ENCODE data around the gene TNIP1. TPM values are rescaled to one million over a fixed set of nuclear protein-coding genes. Genes with fewer than 3 reads are reported as not detected.
A peak's percentile ranks its signal among the peaks of the same experiment; 100 is the strongest.

TNIP1 gene
- polyA plus RNA-seq, 1 donor from 2014 or later: 78.3 TPM

GRCh38 chr5:151113651-151114050 is 32.8 kb upstream of the TNIP1 start:
- no peaks in the 10 kb centered on the region for H3K27me3 Mint-ChIP-seq
- peak overlapping the region in 1 of 3 donors; percentile 32 for H3K27ac Mint-ChIP-seq
- H3K4me1 Mint-ChIP-seq: peaks cover 10 to 24% (median 19%) of the 10 kb centered on the region in 3 donors
- no peak overlapping the region for H3K4me3 Mint-ChIP-seq
- H3K9me3 Mint-ChIP-seq: no peaks in the 10 kb centered on the region
- peaks cover 4% of the 10 kb centered on the region for H3K36me3 Mint-ChIP-seq

GRCh38 chr5:151110992-151111391 is 30.2 kb upstream of the TNIP1 start:
- Mint-ChIP-seq H3K27me3 (no peaks in the 10 kb centered on the region), H3K4me3 (peak overlapping the region in 2 of 4 donors; percentile 13 to 65), H3K27ac (peak overlapping the region; percentile 6 to 84 (median 79)), H3K9me3 (no peaks in the 10 kb centered on the region), H3K4me1 (peaks cover 17 to 26% (median 22%) of the 10 kb centered on the region in 3 donors), H3K36me3 (peaks cover 8% of the 10 kb centered on the region)

- Mint-ChIP-seq H3K36me3 (peaks cover 8% of the 10 kb centered on the region), H3K27me3 (no peaks in the 10 kb centered on the region)
Observed at GRCh38 chr5:151110122-151110681, 29.4 kb upstream of the TNIP1 start.

GRCh38 chr5:151108566-151108965 is 27.7 kb upstream of the TNIP1 start:
- peak overlapping the region in 1 of 3 donors; percentile 31 for H3K27ac Mint-ChIP-seq

More at GRCh38 chr5:151110122-151110681, 29.4 kb upstream of the TNIP1 start:
- Mint-ChIP-seq H3K9me3 (no peaks in the 10 kb centered on the region), H3K27ac (peak overlapping the region; percentile 6 to 79 (median 41)), H3K4me3 (peak overlapping the region in 2 of 4 donors; percentile 65 to 73), H3K4me1 (peaks cover 18 to 25% (median 20%) of the 10 kb centered on the region in 3 donors)

DNA sequence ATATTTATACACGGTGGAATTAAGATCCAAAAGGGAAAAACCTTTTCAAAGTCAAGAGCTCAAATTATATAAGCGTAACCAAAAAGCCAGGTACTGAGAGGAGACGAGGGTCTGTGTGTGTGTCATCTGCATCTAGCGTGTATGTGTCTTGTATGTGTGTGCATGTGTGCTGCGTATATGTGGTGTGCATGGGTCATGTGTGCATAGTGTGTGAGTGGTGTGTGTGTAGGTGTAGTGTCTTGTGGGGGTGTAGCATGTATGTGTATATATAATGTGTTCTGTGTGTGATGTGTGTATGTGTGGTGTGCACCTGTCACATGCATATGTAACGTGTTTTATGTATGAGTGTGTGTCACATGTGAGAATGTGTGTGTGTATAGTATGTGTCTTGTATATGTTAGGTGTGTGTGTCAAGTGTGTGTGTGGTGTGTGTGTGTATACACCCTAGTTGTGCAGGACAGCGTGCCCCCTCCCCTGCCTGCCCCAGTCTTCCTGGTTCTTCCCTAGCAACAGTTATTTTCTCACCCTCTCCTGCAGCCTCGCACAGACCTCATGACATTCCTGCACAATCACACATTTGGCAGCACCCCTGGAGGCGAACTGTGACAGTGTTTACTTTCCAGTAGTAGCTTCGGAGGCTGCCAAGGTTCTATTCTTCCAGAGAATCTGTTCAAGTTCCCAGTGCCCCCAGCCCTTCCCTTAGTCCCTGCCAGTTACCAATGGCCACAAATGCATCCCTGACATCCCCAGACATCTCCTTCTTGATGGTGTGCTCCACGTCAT is 27.1 kb upstream of the TNIP1 start:
- Mint-ChIP-seq H3K36me3 (peaks cover 8% of the 10 kb centered on the region), H3K4me1 (peaks cover 16 to 23% (median 18%) of the 10 kb centered on the region in 3 donors), H3K27me3 (no peaks in the 10 kb centered on the region), H3K9me3 (no peaks in the 10 kb centered on the region), H3K4me3 (peak overlapping the region in 1 of 4 donors; percentile 38), H3K27ac (peak overlapping the region in 2 of 3 donors; percentile 6 to 87)

More at GRCh38 chr5:151108566-151108965, 27.7 kb upstream of the TNIP1 start:
- Mint-ChIP-seq H3K27me3 (no peaks in the 10 kb centered on the region), H3K36me3 (peaks cover 9% of the 10 kb centered on the region), H3K9me3 (no peaks in the 10 kb centered on the region), H3K4me3 (no peak overlapping the region), H3K4me1 (peaks cover 17 to 23% (median 18%) of the 10 kb centered on the region in 3 donors)

- no peaks in the 10 kb centered on the region for H3K27me3 Mint-ChIP-seq
- no peaks in the 10 kb centered on the region for H3K9me3 Mint-ChIP-seq
- H3K27ac Mint-ChIP-seq: no peak overlapping the region
- H3K36me3 Mint-ChIP-seq: peaks cover 8% of the 10 kb centered on the region
- H3K4me1 Mint-ChIP-seq: peaks cover 15 to 20% (median 18%) of the 10 kb centered on the region in 3 donors
- H3K4me3 Mint-ChIP-seq: no peak overlapping the region
Observed at GRCh38 chr5:151107084-151107483, 26.2 kb upstream of the TNIP1 start.

GRCh38 chr5:151106509-151106908 is 25.7 kb upstream of the TNIP1 start:
- no peak overlapping the region for H3K4me3 Mint-ChIP-seq
- H3K27me3 Mint-ChIP-seq: no peaks in the 10 kb centered on the region
- no peaks in the 10 kb centered on the region for H3K9me3 Mint-ChIP-seq
- H3K36me3 Mint-ChIP-seq: peaks cover 8% of the 10 kb centered on the region
- H3K27ac Mint-ChIP-seq: peak overlapping the region in 2 of 3 donors; percentile 16 to 71
- peaks cover 15 to 20% (median 18%) of the 10 kb centered on the region in 3 donors for H3K4me1 Mint-ChIP-seq

DNA sequence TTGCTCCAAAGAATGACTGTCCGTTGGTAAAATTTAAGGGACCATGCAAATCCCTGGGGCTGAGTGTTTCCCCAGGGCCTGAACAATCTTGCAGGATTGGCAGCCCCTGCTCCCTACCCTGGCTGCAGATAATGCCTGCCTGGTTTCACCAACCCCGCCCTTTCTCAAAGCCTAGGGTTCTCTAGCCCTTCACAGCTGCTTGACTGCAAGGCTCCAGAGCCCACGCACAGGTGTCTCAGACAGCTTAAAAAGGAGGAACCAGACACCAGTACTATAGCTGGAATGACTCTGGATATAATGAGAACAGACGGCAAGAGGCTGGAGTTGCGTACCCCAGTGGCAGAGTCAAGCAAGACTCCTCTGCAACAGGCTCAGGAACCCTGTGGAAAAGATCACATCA is 25.2 kb upstream of the TNIP1 start:
- no peaks in the 10 kb centered on the region for H3K27me3 Mint-ChIP-seq

DNA sequence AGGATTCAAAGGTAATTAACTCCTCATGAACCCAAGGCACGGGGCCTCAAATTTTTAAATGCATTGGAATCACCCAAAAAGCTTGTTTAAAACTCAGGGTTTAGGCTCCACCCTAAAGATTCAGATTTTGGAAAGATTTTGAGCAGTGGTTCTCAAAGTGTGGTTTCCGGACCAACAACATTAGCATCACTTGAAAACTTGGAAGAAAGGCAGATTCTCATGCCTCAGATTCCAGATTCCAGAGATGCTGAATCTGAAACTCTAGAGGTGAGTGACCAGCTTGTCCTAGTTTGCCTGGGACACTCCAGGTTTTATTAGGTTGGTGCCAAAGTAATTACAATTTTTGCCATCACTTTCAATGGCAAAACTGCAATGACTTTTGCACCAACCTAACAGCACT is 24.7 kb upstream of the TNIP1 start:
- Mint-ChIP-seq H3K36me3 (peaks cover 8% of the 10 kb centered on the region), H3K4me1 (peaks cover 8 to 17% (median 13%) of the 10 kb centered on the region in 3 donors), H3K27ac (no peak overlapping the region), H3K27me3 (no peaks in the 10 kb centered on the region), H3K9me3 (no peaks in the 10 kb centered on the region), H3K4me3 (no peak overlapping the region)

More for the DNA sequence above, 25.2 kb upstream of the TNIP1 start:
- H3K36me3 Mint-ChIP-seq: peaks cover 8% of the 10 kb centered on the region
- peak overlapping the region in 2 of 3 donors; percentile 16 to 71 for H3K27ac Mint-ChIP-seq
- H3K9me3 Mint-ChIP-seq: no peaks in the 10 kb centered on the region
- peaks cover 11 to 18% (median 16%) of the 10 kb centered on the region in 3 donors for H3K4me1 Mint-ChIP-seq
- no peak overlapping the region for H3K4me3 Mint-ChIP-seq

GRCh38 chr5:151104795-151105194 is 24.0 kb upstream of the TNIP1 start:
- Mint-ChIP-seq H3K4me1 (peaks cover 10 to 16% (median 14%) of the 10 kb centered on the region in 3 donors), H3K27me3 (no peaks in the 10 kb centered on the region), H3K9me3 (no peaks in the 10 kb centered on the region)

GRCh38 chr5:151101746-151102145 is 20.9 kb upstream of the TNIP1 start:
- H3K4me3 Mint-ChIP-seq: peak overlapping the region in 1 of 4 donors; percentile 11
- no peaks in the 10 kb centered on the region for H3K27me3 Mint-ChIP-seq
- H3K36me3 Mint-ChIP-seq: peaks cover 1% of the 10 kb centered on the region
- H3K4me1 Mint-ChIP-seq: peaks cover 27 to 34% (median 34%) of the 10 kb centered on the region in 3 donors
- H3K9me3 Mint-ChIP-seq: no peaks in the 10 kb centered on the region
- peak overlapping the region in 2 of 3 donors; percentile 39 to 46 for H3K27ac Mint-ChIP-seq

More at GRCh38 chr5:151104795-151105194, 24.0 kb upstream of the TNIP1 start:
- Mint-ChIP-seq H3K27ac (no peak overlapping the region), H3K36me3 (peaks cover 8% of the 10 kb centered on the region), H3K4me3 (no peak overlapping the region)

DNA sequence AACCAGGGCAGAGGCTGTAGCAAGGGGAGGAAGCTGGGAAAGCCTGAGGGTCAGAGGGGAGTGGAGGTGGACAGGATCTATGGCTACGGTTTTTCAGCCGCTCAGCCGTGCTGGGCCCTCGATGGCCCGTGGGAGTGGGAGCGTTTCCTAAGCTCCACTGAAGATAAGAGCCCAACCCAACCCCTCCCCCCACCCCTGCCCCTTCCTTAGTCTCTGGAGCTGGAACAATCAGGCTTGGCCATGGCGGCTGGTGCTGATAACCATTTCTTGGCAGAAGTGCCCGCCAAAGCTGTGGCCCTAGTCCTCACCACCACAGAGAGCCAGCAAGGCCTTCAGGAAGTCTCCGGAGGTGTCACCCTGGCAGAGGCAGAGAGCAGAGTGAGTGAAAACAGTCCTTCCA is 20.3 kb upstream of the TNIP1 start:
- Mint-ChIP-seq H3K36me3 (peaks cover 1% of the 10 kb centered on the region), H3K27me3 (no peaks in the 10 kb centered on the region), H3K4me3 (no peak overlapping the region), H3K9me3 (no peaks in the 10 kb centered on the region), H3K4me1 (peaks cover 27 to 34% (median 32%) of the 10 kb centered on the region in 3 donors), H3K27ac (no peak overlapping the region)

- H3K9me3 Mint-ChIP-seq: no peaks in the 10 kb centered on the region
- H3K4me1 Mint-ChIP-seq: peaks cover 31 to 37% (median 36%) of the 10 kb centered on the region in 3 donors
- H3K4me3 Mint-ChIP-seq: no peak overlapping the region
- peaks cover 1% of the 10 kb centered on the region for H3K36me3 Mint-ChIP-seq
- no peaks in the 10 kb centered on the region for H3K27me3 Mint-ChIP-seq
- H3K27ac Mint-ChIP-seq: peak overlapping the region in 2 of 3 donors; percentile 76 to 89
Observed at GRCh38 chr5:151100681-151101080, 19.8 kb upstream of the TNIP1 start.

DNA sequence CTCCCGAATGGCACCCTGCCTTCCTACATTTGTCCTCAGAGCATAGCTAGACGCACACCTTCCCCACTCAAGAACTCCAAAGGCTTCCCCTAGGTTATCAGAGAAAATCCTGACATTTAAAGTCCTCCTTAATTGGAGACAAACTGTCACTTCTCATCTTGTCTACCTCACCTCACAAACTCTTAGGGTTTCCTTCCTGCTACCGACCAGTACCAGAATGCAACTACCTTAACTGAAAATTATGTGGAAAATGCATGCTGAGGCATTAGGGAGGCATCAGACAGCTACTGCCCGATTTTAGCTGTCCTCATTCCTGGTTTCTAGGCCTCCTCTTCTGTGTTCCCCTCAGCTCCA is 17.9 kb upstream of the TNIP1 start:
- H3K36me3 Mint-ChIP-seq: no peaks in the 10 kb centered on the region
- H3K4me3 Mint-ChIP-seq: peak overlapping the region in 3 of 4 donors; percentile 15 to 49 (median 29)
- peaks cover 48 to 56% (median 51%) of the 10 kb centered on the region in 3 donors for H3K4me1 Mint-ChIP-seq
- H3K27ac Mint-ChIP-seq: peak overlapping the region; percentile 77 to 87 (median 85)
- no peaks in the 10 kb centered on the region for H3K27me3 Mint-ChIP-seq
- H3K9me3 Mint-ChIP-seq: no peaks in the 10 kb centered on the region

Measured in IgD-negative memory B cell (primary cell).